ENCODE measurements around the gene FAM180B.

DNA sequence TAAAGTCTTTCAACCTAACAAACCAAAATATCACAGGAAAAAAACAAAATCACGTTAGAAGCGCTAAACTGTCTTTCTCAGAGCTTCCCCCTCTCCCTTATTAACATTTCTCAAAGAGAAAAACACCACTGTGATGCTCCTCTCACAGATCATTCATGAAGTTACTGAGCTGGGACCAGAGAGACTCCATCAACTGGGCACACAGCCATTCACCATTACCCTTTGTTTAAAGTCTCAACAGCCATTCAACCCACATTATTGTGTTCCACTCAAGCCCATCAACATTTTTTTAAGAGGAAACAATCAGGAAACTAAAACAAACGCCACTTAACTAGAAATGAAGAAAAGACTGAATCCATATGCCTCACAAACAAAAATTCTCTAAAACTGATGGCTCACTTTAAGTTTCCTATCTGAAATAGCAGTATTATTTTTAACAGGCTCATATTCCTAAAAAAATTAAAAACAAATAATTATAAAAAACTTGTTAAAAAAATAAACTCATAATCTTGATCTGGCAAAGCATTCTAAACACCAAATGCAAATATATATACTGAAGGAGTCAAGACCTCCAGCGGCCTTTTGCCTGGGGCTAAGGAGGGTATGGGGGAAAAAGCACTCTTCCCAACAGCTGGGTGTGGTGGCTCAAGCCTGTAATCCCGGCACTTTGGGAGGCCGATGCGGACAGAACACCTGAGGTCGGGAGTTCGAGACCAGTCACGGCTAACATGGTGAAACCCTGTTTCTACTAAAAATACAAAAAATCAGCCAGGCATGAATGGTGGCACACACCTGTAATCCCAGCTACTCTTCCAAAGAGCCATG, 47.5 kb upstream of the FAM180B start:
- TF ChIP-seq, protein P1, sequence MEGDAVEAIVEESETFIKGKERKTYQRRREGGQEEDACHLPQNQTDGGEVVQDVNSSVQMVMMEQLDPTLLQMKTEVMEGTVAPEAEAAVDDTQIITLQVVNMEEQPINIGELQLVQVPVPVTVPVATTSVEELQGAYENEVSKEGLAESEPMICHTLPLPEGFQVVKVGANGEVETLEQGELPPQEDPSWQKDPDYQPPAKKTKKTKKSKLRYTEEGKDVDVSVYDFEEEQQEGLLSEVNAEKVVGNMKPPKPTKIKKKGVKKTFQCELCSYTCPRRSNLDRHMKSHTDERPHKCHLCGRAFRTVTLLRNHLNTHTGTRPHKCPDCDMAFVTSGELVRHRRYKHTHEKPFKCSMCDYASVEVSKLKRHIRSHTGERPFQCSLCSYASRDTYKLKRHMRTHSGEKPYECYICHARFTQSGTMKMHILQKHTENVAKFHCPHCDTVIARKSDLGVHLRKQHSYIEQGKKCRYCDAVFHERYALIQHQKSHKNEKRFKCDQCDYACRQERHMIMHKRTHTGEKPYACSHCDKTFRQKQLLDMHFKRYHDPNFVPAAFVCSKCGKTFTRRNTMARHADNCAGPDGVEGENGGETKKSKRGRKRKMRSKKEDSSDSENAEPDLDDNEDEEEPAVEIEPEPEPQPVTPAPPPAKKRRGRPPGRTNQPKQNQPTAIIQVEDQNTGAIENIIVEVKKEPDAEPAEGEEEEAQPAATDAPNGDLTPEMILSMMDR (IDR thresholded peaks at IDR 0.05) = no peak
- TF ChIP-seq SMAD3 (CRISPR knock-in tag; IDR thresholded peaks at IDR 0.05; ENCODE audit: borderline replicate concordance) (no peak), ZNF232 (CRISPR knock-in tag; IDR thresholded peaks at IDR 0.05) (no peak), CBFB (CRISPR knock-in tag; IDR thresholded peaks at IDR 0.05; ENCODE audit: low read depth) (no peak)
- TF ChIP-seq, protein P2, sequence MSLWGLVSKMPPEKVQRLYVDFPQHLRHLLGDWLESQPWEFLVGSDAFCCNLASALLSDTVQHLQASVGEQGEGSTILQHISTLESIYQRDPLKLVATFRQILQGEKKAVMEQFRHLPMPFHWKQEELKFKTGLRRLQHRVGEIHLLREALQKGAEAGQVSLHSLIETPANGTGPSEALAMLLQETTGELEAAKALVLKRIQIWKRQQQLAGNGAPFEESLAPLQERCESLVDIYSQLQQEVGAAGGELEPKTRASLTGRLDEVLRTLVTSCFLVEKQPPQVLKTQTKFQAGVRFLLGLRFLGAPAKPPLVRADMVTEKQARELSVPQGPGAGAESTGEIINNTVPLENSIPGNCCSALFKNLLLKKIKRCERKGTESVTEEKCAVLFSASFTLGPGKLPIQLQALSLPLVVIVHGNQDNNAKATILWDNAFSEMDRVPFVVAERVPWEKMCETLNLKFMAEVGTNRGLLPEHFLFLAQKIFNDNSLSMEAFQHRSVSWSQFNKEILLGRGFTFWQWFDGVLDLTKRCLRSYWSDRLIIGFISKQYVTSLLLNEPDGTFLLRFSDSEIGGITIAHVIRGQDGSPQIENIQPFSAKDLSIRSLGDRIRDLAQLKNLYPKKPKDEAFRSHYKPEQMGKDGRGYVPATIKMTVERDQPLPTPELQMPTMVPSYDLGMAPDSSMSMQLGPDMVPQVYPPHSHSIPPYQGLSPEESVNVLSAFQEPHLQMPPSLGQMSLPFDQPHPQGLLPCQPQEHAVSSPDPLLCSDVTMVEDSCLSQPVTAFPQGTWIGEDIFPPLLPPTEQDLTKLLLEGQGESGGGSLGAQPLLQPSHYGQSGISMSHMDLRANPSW (CRISPR knock-in tag; conservative IDR thresholded peaks at IDR 0.05; ENCODE audit: low read depth) = no peak
- TF ChIP-seq, protein P3, sequence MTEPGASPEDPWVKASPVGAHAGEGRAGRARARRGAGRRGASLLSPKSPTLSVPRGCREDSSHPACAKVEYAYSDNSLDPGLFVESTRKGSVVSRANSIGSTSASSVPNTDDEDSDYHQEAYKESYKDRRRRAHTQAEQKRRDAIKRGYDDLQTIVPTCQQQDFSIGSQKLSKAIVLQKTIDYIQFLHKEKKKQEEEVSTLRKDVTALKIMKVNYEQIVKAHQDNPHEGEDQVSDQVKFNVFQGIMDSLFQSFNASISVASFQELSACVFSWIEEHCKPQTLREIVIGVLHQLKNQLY (CRISPR knock-in tag; IDR thresholded peaks at IDR 0.05) = no peak

Measured in WTC11 (cell line).